HG03159 (cell line): ENCODE measurements around the gene PURA.

Source experiments
- ATAC-seq: cut with Tn5 transposase; IDR thresholded peaks from one replicate; pipeline ENCODE4 v1.9.1; 2021; ENCODE audit warnings: mild to moderate bottlenecking, moderate library complexity; ENCODE audit not compliant: unreplicated experiment

The PURA gene

GRCh38 chr5:140157032-140157781, 43.3 kb downstream of the PURA start:
- ATAC-seq, result peak; percentile 91

- no peak for ATAC-seq
Observed at GRCh38 chr5:140159014-140159927, 45.4 kb downstream of the PURA start.

GRCh38 chr5:140162275-140162674, 48.4 kb downstream of the PURA start:
- no peak for ATAC-seq

- no peak for ATAC-seq
Observed at GRCh38 chr5:140162781-140163180, 48.9 kb downstream of the PURA start.

- ATAC-seq, result no peak
Observed at GRCh38 chr5:140165101-140165922, 51.4 kb downstream of the PURA start.

- ATAC-seq, result no peak
Observed at GRCh38 chr5:140165923-140166270, 52.0 kb downstream of the PURA start.

GRCh38 chr5:140166911-140167310, 53.0 kb downstream of the PURA start:
- ATAC-seq, result no peak

GRCh38 chr5:140168371-140168770, 54.5 kb downstream of the PURA start:
- ATAC-seq, result no peak

- no peak for ATAC-seq
Observed at GRCh38 chr5:140169410-140169809, 55.5 kb downstream of the PURA start.

- no peak for ATAC-seq
Observed at GRCh38 chr5:140172483-140172882, 58.6 kb downstream of the PURA start.

- ATAC-seq, result no peak
Observed at GRCh38 chr5:140174014-140174413, 60.1 kb downstream of the PURA start.

GRCh38 chr5:140174465-140175366, 60.8 kb downstream of the PURA start, which contains the start of gene CYSTM1:
CYSTM1 (plus strand) TSS chr5:140175188; CDS start chr5:140194466, 19,278 bp downstream.
- ATAC-seq, result peak; percentile 93
